Left renal cortex interstitium (tissue), 4 donors: Measurements from ENCODE around the gene FAT1. TPM values are rescaled to one million over a fixed set of nuclear protein-coding genes. Genes with fewer than 3 reads are reported as not detected.
"Not testable (repeated sequence)": the region's sequence is repeated elsewhere in the genome, so short reads cannot be mapped to it uniquely, and the experiment has no call there.

Experiments
- DNase-seq, 4 donors: peaks; one replicate each; pipeline ENCODE4 v3.0.0-alpha.2; 2013; ENCODE audit warnings: low read depth in 4 of 4, low spot score in 2 of 4, missing footprints in 1 of 4
- polyA plus RNA-seq, 4 donors: library from polyadenylated mRNA; unstranded; fragments of 120-200 nt; gene quantifications; one replicate each; pipeline ENCODE4 v1.2.1, GENCODE V29; 2013; ENCODE audit not compliant: insufficient read length in 4 of 4

The FAT1 gene
- polyA plus RNA-seq, 4 donors = 210 to 263 (median 239) TPM

DNA sequence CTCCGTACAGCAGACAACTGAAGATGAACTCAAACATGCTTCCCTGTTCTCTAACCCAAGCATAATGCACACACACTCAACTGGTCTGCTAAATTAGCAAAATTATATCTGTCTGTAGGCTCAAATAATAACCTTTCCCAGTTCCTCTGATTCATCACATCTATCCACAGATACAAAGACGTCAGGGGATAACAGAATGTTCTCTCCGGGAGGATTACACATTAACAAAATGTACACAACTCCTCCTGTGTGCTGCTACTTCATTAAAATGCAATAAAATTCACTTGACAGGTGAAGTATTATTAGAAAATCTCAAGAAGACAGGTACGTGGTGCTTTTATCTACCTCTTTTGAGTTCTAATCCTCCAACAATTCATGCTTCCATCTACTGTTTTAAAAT, 57.4 kb downstream of the FAT1 start:
- DNase-seq = no peak

DNA sequence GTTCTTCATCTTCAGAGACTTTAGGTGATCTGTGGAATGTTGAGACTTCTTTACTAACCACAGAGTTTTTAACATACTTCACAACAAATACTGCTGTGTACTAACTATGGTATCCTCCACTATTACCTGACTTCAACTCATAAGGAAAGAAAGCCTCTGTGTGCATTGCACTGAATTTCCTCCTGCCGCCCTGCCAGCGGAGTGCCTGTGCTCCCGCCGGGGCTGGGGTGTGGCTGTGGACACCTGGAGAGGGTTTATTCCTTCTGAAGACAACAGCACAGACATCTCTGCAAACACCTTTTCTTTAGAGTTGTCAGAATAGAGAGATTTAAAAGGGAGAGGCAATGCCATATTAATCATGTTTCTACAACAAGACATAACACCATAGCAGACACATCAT, 63.3 kb downstream of the FAT1 start:
- DNase-seq = no peak

DNA sequence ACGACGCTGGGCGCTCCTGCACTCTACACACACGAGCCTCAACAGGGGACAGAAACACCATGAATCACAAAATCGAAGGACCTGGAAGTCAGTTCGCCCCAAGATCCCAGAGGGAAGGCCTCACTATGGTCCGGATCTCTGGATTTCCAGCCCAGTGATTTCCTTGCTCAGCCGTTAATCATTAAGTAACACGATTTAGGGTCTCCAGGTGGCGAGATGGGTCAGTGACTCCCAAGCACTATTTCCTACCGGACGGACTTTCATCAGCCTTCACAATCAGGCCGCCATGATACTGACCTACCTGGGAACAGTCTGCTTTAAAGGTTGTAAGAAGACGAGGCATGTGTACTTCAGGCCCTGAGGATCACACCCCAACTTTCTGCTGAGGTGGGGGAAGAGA, 63.7 kb downstream of the FAT1 start:
- DNase-seq = no peak

DNA sequence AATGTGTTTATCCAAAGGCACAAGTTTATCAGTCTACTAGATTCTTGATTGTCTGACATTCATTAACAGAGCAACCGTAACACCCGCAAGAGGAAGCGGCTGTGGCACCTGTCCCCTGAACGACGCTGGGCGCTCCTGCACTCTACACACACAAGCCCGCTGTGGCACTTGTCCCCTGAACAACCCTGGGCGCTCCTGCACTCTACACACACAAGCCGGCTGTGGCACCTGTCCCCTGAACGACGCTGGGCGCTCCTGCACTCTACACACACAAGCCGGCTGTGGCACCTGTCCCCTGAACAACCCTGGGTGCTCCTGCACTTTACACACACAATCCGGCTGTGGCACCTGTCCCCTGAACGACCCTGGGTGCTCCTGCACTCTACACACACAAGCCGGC, 64.2 kb downstream of the FAT1 start:
- not testable (repeated sequence) for DNase-seq

DNA sequence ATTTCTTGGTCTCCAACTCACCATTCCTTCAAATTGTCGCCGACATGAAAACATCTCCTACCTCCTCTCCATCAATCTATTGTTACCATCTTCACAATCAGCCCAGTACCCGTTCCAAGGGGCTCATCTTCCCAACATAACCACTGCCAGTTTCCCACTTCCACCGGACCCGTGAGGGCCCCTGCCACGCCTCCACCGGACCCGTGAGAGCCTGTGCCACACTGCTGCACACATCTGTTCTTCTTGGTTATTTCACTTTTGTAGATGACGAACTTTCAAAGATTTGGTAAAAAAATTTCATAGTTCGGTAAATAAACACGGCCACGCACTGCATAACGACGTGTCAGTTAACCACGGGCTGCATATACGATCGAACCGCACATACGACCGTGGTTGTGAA, 65.0 kb downstream of the FAT1 start:
- no peak for DNase-seq

DNA sequence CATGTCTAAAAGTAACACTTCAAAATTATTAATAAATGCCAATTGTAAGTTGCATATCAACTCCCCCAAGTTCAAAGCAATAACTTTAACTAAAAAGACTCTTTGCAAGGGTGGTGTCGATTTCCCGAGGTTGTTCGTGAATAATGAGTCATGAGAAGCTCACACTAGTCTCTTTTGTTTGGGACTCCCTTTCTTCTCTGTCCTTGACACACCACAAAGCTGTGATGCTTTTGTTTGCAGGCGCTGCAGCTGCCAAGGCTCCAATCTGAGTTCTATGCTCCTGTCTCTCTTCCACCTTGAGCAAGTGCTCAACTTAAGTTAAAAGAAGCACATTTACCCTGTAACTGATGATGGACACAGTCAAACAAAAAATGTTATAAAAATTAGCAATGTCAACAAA, 65.9 kb downstream of the FAT1 start:
- DNase-seq = no peak

DNA sequence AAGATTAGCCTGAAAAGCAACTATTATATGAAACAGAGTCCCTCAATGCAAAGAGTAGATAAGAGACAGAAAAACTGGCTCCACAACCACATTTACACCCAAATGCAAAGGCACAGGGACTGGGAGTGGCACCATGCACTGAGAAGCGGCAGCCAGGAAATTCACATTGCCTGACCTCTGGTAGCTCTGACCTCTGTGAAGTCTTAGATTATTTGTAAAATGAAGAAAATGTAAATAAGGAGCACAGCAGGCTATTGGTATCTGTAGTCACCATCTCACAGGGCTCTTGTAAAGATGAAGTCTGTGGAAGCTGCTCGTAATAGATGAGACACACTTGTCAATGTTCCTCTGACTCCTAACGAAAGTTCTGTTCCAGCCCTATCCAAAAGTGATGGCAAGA, 69.7 kb downstream of the FAT1 start:
- DNase-seq = no peak

DNA sequence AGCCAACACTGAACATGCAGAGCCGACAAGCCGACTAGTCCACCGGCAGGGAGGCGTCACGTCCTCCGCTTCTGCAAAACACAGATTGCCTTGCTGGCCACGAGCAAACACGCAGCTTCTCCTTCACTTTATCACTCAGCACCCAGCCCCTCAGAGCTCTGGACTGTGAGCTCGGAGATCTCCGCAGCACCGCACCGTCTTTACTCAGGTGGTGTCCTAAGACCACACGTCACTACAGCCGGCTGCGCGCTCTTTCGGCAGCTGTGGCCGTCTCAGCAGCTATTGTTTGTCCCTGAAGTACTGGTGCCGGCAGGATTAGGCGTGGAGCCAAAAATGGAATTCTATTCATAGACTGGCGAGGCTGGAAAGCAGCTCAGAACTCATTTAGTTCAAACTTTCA, 72.0 kb downstream of the FAT1 start:
- no peak for DNase-seq

DNA sequence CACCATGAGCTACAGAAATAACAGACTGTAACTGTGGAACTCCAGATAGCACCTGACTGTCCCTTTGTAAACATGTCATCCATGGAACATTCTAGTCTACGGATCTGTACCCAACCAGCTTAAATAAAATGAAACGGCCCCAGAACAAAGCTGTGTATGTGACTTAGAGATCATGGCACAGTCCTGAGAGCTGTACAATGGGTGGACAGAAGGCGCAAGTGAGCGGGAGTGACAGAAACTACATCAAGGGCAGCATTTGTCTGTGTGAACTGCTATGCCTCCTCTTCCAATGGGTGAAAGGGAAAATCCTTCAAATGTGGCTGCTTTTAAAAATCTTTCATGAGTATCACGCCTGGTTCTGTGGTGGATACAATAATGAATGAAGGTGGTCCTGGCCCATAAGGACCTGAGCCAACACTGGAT, 72.5 kb downstream of the FAT1 start:
- DNase-seq = no peak

DNA sequence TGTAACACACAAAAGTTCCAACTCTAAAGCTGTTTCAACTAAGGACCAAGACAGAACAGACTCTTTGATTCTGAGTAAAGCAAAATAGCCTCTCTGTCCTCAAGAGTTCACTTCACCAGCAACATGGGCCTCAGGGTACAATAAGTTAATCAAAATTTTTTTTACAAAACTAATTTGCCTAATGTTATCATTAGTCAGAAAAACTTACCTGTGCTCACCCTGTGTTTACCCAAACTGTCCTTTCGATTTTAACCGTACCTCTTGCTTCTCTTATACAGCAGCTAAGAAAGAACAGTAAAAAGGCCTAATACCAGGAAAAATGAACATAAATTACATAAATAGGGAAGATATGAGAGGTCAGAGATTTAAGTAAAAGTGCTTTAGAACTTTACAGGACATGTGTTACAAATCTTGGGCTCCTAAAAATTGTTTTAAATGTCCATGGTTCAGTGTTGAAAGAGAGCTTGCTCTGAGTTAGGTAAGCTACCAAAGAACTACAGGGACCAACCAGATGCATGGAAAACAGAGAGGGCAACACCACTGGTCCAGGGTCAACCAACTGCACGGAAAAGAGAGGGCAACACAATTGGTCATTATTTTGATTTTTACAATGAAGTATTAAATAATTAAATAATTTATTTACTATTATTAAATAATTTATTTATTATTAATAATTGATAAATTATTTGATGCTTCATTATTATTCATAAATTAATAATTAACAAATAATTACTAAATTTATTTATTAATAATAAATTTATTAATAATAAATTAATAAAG, 73.1 kb downstream of the FAT1 start:
- DNase-seq = no peak

DNA sequence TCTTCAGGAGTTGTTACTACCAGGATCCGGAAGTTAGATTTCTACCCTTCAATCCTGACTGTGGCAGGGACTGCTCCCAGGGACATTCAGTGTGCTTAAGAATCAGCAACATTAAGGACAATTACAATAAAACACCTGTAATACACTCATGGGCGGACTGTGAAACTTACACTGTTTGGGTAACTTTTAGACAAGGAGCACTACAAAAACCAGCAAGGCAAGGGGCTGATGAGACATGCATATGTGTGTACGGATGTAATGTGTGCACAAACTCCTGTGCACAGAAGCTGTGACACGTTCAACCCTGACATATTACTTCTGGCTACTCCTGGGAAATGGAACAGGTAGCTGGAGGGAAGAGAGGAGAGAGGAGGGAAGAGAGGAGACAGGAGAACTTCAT, 75.8 kb downstream of the FAT1 start:
- no peak for DNase-seq

DNA sequence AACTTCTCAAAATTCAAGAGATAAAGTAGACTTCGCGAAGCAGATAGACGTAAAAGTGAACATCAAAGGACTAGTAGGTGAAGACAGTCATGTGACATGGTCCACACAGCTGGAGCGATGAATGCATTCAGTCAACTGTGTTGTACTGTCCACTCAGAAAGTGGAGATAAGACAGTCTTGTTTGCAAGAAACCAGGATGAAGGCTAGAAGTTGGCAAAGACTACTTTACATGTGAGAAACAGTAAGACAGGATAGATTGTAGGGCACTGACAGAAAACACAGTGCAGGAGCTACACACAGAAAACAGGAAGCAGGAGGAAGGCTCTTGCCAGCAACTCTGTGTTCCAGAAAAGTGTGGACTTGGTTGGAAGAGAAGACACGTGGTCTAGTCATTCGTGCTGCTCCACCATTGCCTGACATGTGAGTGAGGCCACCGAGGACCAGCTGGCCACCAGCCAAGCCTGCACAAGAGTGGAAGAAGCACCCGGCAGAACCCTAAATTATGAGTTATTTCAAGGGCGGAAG, 78.9 kb downstream of the FAT1 start:
- DNase-seq = no peak

DNA sequence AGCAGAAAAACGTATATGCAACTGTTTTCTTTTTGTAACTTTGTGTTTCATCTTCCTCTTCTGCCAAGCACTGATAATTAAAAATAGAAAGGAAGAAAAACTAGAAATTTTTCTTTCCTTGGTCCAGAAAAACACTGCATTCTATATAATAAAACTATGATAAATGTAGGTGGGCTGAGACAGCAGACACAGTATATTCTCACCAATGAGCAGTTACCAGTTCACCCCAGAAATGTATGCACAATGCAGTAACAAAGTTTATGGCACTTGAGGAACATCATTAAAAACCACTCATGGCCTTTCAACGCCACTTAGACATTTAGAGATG, 79.4 kb downstream of the FAT1 start:
- DNase-seq = no peak

DNA sequence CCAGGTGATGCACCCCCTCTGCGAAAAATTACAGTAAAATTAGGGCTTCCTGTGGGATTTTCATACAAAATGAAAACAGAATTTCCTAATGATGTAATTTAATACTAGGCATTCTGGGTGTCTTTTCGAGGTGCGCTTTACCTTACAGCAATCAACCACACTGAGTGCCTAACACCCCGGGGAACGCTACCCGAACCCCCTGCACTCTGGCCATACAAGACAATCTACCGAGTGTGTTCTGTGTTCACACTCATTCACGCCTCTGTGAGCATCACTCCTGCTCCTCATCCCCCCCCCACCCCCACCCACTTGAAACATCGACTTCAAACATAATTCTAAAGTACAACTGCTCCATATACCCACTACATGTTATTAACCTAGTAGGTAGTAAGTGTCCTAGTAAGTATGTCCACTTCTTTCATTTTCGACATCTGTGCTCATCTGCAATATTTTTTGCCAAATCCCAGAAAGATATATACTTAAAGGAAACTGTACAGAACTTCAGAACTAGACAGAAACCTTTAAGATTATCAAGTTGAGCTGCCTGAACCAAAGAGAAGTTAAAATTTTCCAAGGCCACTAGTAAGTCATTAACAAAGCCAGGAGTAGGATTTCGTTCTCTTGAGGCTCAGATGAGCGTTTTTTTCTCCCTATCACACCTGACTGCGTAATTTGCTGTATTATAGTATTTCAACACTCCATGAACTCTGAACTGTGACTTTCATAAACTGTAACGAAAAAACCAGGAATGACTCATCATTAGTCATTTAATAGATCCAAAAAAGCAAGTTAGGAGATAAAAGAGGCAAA, 80.0 kb downstream of the FAT1 start:
- peak in 1 of 4 donors; percentile 33 for DNase-seq

DNA sequence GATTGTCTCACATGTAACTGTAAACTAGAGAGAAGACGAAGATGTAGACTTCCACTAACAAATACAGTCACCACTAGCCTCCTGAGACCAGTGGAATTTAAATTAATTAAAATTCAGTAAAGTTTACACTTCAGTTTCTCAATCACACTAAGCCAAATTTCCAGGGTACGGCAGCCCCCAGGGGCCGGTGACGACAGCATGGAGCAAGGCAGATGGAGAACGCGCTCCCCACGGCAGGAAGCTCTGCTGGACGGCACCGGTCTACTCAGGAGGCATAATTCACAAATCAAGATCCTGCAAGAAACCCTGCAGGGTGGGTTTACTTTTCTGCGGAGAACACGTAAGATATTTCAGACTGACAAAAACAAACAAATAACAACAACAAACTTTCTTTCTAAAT, 80.7 kb downstream of the FAT1 start:
- DNase-seq = no peak

DNA sequence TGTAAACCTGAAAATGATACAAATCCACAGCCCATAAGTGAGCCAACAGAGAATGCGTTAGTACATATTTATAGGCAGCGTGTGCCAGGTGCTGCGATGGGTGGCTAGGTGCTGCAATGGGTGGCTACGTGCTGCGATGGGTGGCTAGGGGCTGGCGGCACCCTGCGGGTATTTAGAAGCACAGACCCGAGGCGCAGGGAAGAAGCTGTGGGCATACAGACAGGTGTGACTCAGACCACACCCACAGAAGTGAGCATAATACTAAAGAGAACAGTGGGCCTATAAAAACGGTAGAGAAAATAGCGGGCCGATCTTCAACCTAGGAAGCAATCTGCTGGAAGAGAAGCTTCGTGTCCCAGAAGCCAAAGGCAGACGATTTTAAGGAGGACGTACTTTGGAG, 81.1 kb downstream of the FAT1 start:
- no peak for DNase-seq

DNA sequence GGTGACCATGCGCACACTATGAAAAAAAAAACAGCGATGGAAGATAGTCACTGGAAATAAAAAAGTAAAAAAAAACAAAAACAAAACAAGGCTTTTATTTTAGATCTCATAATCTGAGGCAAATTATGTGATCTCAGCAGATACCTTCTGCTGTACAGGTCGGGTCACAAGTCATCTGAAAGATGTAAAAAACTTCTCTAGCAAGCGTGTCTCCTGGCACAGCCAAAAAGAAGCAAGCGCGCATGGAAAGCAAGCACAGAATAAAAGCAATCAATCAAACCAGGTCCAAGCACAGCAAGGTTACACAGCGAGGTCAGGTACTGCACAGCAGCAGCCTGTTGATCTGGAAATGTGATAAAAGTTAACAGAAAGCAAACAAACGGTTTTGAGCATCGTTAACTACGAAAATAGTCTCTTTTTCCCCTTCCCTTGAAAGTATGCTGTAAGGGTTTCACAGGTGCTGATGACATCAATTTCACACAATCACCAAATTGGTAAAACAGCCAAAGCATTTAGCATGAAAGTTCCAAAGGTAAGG, 89.0 kb downstream of the FAT1 start:
- DNase-seq = no peak

DNA sequence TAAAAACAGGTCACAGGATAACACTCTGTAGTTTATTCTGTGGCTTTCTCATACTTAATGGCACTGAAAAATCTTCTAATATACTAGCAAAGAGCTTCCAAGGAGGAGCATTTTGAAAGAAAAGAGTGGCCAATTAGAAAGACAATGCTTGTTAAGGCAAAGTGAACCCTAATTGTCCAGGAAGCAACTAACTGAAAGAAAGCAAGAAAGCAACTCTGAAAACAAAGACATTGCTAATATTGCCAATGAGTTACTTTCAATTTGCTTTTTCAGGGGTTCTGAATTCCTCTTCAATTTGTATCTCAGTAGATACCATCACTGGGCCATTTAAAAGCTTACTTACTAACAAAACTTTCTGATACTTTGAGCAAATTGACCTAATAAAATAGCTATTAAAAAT, 89.8 kb downstream of the FAT1 start:
- no peak for DNase-seq

DNA sequence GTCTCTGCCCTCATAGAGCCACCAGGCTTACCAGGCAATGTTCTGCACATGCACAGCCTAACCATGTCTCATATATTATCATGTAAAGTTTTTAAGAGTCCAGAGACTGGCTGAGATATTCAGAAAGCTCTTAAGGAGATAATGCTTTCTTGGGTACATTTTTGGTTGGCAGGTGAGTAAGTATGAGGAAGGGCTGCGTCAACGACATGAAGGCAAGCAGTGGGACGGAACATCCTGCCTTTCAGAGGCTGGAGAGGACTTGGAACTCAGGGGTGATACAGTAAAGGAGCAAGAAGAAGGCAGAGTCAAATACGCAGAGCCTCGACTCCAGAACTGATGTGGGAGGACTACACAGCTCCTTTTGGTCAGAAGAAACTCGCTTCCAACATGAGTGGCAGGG, 93.5 kb downstream of the FAT1 start:
- no peak for DNase-seq

DNA sequence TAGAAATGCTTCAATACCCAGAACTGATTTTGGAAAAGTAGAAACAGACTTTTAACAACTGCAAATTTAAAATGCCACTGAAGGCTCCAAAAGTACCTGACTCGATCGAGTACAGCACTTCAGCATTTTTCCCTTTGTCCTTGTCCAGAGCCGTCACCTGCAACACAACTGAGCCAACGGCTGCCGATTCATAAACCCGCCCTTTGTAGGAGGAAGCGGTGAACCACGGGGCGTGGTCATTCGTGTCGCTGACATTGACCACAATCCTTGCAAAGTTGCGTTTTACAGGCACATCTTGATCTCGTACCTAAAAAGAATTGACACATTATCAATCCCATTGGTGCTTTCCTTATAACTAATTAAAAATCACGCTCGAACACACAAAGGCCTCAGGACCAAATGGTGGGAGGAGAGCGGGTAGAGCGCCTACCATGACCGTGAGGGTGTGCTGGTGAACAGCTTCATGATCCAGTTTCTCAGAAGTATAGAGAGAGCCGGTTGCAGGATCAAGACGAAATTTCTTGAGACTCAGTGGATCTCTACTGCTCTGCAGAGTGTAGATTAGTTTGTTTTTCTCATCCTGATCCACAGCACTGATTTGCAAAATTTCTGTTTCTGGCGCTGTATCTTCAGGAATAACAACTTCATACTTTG, 95.5 kb downstream of the FAT1 start:
- DNase-seq = no peak

DNA sequence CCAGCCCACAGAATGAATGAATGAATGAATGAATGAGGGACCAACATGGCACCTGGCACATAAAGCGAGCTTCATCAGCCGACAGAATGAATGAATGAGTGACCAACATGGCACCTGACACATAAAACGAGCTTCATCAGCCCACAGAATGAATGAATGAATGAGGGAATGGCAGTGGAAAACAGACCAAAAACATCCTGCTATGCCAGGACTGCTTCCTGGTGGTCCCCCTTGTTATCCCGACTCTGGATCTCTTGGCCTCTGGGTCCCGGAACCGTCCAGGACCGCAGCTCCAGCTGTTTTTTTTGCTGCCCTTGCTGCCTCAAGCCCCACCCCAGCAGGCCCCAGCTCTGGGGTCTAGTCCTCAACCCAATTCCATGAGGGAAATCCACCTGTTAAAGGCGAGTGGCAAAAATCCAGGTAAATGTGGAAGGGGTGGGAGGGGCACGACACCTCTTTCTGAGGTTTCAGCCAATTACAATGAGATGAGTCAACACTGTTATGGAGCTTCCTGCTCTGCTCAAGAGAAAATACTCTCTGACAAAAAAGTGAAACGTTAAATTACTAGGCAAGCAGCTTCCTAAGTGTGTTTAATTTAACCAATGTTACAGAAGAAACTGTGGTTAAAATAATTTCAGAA, 96.3 kb downstream of the FAT1 start:
- DNase-seq = no peak
